GM10266 (cell line): ENCODE results near the gene MAPT.

Source experiments
- DNase-seq: peaks from one replicate; pipeline ENCODE4 v3.0.0; 2012; ENCODE audit errors: extremely low spot score
- CTCF ChIP-seq: IDR thresholded peaks from 2 replicates; pipeline ENCODE4 v1.5.1; 2012; ENCODE audit warnings: mild to moderate bottlenecking, low read depth; ENCODE audit not compliant: control insufficient read depth, insufficient read depth; ENCODE audit errors: missing control alignments

Gene MAPT

GRCh38 chr17:45977976-45978626, 83.7 kb downstream of the MAPT start:
- no peak for DNase-seq
- TF ChIP-seq CTCF = no peak

GRCh38 chr17:45979137-45979536, 84.8 kb downstream of the MAPT start:
- no peak for TF ChIP-seq CTCF
- DNase-seq = no peak

GRCh38 chr17:45980855-45981254, 86.5 kb downstream of the MAPT start:
- DNase-seq = no peak
- TF ChIP-seq CTCF = no peak

GRCh38 chr17:45981306-45981705, 87.0 kb downstream of the MAPT start:
- no peak for DNase-seq
- TF ChIP-seq CTCF = no peak

- TF ChIP-seq CTCF = no peak
- no peak for DNase-seq
Measured at GRCh38 chr17:45982791-45983613, 88.6 kb downstream of the MAPT start.

GRCh38 chr17:45983614-45984310, 89.4 kb downstream of the MAPT start:
- no peak for DNase-seq
- TF ChIP-seq CTCF = no peak
